GM06990 (cell line): ENCODE data around the gene ZNF324.
A peak's percentile ranks its signal among the peaks of the same experiment; 100 is the strongest.

Source experiments
- DNase-seq: peaks from one replicate; pipeline ENCODE4 v3.0.0-alpha.2; 2011; ENCODE audit not compliant: insufficient read length; ENCODE audit errors: extremely low read depth
- H3K27me3 ChIP-seq: replicated peaks from 2 replicates; pipeline ENCODE4 v1.6.0; 2011; ENCODE audit warnings: low read length; ENCODE audit not compliant: control insufficient read depth, insufficient read depth
- H3K36me3 ChIP-seq: 2 replicates; pipeline ENCODE4 v1.5.1; 2011; ENCODE audit warnings: low read length; ENCODE audit not compliant: control insufficient read depth, insufficient read depth
- H3K4me3 ChIP-seq: replicated peaks from 2 replicates; pipeline ENCODE4 v1.5.1; 2011; ENCODE audit warnings: low read depth, mild to moderate bottlenecking, control low read depth, low read length
- CTCF ChIP-seq: IDR thresholded peaks from 2 replicates; pipeline ENCODE4 v1.5.1; 2011; ENCODE audit warnings: low read length, control low read depth, mild to moderate bottlenecking, inconsistent platforms; ENCODE audit not compliant: insufficient read depth, poor library complexity, severe bottlenecking

The ZNF324 gene

DNA sequence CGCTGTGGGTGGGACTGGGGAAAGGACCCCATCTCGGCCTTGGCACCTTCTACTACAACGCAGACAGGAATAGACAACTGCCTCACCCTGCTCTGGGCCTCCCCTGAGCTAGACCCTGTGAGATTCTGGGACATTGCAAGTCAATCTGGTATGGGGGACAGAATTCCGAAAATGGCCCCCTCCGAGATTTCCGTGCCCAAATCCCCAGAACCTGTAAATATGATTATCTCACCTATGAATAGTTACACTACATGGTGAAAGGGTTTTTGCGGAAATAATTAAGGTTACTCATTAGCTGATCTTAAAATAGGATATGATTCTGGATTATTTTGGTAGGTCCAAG is 53.3 kb downstream of the ZNF324 start:
- Histone ChIP-seq H3K4me3 (peak overlapping the region; percentile 84), H3K36me3 (peaks cover 9% of the 10 kb centered on the region), H3K27me3 (no peaks in the 10 kb centered on the region)
- no peak for TF ChIP-seq CTCF
- DNase-seq: no peak

DNA sequence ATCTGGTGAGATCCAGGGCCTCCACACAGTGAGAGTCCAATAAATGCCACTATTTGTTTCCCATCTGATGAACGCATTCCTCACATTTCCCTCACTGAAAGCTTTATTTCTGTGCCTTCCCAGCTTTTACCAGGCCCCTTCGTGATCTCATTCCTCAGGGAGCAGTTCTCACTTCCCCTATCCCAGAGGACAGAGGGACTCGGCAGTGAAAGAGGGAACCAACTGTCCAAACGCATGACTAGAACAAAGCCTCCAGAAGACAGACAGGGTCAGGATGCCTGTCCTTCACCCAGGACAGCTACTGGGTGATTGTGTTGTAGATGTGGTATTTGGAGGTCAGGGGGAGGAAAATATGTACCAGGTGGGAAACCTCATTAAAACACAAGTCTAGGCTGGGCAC is 54.8 kb downstream of the ZNF324 start:
- Histone ChIP-seq H3K27me3 (no peaks in the 10 kb centered on the region), H3K4me3 (no peak overlapping the region), H3K36me3 (peaks cover 5% of the 10 kb centered on the region)
- no peak for DNase-seq
- no peak for TF ChIP-seq CTCF

- Histone ChIP-seq H3K27me3 (no peaks in the 10 kb centered on the region), H3K36me3 (no peaks in the 10 kb centered on the region), H3K4me3 (no peak overlapping the region)
- no peak for DNase-seq
- no peak for TF ChIP-seq CTCF
These were observed 55.8 kb downstream of the ZNF324 start for GRCh38 chr19:58522709-58523108.
